CD4-positive, alpha-beta T cell treated with Interleukin-6 at 100 ng/mL for 8 hours (primary cell): ENCODE results near the gene DNAJC27.

Experiments used
- DNase-seq: peaks from one replicate; pipeline ENCODE4 v3.0.0-alpha.2; 2020; ENCODE audit warnings: mixed read lengths, low spot score

DNAJC27 gene

DNA sequence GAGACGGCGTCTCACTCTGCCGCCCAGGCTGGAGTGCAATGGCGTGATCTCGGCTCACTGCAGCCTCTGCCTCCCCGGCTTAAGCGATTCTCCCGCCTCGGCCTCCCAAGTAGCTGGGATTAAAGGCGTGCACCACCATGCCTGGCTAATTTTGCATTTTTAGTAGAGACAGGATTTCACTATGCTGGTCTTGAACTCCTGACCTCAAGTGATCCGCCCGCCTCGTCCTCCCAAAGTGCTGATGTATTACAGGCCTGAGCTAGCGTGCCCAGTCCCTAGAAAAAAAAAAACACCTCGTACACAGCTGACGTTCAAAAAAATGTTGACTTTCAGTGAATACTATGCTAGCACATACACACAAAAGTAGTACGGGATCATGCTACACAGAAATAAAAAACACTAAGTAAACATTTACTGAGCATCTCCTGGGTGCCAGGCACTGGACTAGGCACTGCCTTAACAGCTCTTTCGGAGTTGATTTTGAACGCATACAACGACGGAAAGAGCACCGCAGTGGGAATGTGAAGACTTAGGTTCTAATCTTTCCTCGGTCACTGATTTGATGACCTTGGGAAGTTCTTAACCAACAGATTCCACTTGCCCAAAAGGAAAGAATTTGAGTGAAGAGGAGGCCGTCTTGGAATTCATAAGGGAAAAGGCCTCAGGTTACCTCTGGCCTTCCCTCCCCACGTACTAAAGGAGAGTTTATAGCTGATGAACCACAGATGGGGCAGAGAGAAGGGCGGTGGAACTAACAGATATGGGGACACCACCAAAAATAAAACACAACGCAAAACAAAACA, 1.1 kb downstream of the DNAJC27 start:
- DNase-seq = no peak

DNA sequence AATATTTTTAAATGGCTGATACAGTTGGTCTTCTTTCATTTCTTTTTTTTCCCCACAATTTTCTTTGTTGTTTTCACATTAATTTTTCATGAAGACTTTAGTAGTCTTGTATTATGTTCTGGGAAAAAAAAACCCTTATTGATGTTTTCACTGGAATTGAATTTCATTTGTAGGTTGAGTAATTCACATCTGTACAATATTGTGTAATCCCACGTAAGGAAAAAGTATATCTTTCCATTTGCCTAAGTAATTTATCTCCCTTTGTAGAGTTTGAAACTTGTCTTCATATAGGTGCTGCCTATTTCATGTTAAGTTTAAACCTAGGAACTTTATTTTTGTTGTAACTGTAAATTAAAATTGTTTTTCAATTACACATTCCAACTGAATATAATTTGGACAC, 2.0 kb downstream of the DNAJC27 start:
- no peak for DNase-seq

DNA sequence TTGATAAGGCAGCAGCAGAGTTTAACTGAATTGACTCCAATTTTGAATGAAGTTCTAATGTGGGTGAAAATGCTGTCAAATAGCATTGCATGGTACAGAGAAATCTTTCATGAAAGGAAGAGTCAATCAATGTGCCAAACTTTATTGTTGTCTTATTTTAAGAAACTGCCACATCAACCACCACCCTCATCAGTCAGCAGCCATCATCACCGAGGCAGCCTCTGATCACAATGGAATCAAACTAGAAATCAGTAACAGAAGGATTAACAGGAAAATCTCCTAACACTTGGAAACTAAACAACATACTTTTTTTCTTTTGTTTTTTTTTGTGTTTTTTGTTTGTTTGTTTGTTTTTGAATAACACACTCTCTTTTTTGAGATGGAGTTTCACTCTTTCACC, 9.9 kb downstream of the DNAJC27 start:
- no peak for DNase-seq

DNA sequence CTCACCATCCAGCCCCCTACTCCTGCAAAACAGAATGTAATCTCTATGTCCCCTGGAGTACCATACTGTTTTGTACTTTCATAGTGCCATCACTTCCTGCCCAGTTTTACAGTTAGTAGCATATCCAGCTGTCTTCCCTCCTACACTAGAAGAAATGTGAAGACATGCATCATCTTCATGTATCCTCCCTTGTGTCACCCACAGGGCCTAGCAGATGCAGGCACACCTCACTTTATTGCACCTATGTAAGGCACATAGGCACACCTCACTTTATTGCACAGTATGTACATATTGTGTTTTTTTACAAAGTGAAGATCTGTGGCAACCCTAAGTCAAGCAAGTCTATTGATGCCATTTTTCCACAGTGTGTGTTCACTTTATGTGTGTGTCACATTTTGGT, 12.0 kb downstream of the DNAJC27 start:
- DNase-seq = no peak

DNA sequence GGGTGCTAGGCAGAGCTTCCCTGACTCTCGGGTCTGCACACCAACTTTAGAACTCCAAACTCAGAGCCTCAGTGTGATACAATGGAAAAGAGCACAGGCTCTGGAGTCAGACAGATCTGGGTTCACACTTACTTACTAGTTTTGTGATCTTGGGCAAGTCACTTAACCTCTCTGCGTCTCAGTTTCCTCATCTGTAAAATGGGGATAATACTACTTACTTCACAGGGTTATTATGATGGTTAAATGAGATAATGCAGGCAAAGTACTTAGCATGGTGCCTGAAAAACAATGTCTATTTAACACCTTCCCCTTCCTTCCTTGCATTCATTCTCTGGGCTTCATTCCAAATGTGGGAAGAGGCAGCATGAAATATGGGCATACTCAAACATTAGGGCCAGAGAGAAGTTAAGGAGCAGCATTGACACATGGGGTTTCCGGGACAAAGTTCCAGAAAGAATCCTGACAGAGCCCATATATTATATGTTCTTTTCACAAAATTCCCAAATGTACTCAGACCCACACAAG, 13.3 kb downstream of the DNAJC27 start:
- no peak for DNase-seq

DNA sequence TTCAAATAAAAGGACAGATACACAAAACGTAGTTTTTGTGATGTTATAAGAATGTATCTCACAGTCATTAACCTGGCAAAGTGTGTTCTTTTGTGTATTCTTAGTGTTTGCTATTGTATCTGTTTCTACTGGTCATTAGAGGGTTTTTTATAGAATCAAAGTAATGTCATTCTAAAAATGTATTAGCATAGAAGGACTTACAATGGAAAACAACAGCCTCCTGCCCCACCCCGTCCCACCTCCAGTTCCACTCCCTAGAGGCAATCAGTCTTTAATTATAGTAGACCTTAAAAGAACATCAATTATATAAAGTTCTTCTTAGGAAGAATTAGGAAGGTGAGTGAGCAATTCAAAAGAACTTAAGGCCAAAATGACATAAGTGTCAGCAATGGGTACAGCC, 13.8 kb downstream of the DNAJC27 start:
- DNase-seq = no peak

DNA sequence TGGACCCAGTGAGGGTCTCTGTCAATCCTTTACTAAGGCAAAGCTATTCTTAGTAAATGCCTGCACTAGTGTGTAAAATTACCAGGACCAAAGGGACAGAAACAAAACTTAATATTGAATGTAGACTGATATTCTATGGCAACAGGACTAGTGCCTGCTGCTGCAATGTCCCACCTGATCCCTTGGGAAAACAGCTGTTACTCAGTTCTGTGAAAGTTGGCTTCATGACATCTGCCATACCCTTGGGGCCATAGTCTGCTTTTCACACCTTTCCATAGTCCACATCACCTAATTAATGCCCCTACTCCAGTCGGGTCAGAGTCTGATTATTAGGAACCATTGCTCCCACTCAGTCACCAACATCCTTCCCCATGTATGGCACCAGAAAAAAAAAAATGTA, 14.5 kb downstream of the DNAJC27 start:
- no peak for DNase-seq

DNA sequence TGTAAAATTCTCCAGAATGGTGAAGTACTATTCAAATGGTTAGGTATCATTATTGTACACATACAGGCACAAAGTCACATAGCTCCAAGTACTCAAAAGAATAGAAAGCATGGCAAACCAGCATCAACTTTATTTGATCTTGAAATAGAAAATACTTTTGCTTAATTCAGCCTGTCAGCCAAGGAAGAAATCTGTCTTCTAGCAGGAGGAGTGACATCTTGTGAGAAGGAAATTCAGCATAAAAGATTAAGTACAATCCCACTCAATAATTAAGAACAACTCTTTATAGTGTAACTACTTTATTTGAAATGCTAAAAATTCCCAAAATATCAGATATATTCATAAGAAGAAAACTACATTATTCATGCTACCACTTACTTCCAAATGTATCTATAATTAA, 15.8 kb downstream of the DNAJC27 start:
- no peak for DNase-seq

DNA sequence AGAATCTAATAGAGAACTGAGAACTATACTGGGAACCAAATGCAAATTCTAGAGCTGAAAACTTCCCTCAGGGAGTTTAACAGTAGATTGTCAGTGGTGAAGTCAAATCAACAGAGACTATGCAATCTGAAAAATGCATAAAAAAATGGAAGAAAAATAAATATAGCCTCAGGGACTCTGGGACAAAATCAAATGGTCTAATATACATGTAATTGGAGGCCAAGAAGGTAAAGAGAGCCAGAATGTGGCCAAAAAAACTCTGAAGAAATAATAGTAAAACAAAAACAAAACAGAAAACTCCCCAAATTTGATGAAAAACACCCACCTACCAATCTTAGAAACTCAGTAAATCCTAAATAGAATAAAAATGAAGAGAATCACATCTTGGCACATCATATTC, 16.5 kb downstream of the DNAJC27 start:
- DNase-seq = no peak

DNA sequence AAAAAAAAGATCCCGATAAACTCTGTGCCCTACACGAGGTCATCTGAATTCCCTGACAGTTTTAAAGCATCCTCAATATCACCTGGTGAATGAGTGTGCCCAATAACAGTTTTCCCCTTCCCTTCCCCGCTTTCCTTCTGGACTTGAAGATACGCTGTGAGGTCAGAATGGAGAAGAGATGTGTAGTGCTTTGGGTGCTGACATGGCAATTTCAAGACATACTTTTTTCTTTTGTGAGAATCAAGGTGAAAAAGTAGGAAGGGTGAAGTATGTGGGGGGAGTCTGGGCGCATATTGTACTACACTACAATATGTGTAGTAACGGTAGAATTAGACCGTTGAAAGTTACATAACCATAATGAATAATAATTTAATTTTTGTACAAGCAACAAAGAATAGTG, 21.7 kb downstream of the DNAJC27 start:
- DNase-seq = no peak

DNA sequence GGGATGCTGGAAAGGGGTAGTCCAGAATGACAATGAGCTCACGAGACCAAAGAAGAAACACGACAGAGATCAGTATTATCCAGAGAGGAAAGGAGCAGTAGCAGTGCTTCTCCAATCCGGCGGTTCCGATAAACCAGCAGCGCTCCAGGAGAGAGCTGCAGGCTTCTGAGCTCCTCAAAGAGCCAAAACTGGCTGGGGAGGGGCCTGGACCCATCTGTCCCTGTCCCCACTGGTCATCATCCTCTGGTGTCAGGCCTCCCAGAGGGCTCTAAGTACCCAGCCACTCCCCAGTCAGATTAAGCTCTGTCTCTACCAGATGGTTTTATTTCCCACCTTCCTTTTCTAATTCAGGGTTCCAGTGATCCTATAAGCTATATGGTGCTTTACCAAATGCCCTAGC, 23.2 kb downstream of the DNAJC27 start:
- no peak for DNase-seq

DNA sequence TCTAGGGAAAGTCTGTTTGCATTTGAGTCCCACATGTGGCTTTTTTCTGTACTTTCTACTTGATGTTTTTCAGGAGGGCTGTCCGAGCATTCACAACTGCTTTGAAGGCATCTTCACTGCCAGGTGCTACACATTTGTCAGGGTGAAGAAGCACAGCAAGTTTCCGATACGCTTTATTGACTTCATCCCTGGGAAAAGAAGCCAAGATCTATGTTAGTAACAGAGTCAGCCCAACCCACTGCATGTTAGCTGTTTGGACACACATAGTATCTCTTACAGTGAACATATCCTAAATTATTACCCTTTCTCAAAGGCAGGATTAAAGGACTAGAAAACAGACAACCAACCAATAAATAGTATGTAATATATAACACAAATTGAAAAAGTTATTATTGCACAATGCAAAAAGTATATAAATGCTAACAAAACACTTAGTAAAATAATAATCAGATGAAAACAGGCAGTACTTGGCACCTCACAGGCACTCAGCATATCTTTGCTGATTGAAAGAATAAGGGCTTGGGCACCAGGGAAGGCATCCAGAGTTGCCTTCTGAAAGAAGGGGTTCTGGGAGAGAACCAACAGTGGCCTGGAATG, 24.1 kb downstream of the DNAJC27 start:
- DNase-seq = no peak

DNA sequence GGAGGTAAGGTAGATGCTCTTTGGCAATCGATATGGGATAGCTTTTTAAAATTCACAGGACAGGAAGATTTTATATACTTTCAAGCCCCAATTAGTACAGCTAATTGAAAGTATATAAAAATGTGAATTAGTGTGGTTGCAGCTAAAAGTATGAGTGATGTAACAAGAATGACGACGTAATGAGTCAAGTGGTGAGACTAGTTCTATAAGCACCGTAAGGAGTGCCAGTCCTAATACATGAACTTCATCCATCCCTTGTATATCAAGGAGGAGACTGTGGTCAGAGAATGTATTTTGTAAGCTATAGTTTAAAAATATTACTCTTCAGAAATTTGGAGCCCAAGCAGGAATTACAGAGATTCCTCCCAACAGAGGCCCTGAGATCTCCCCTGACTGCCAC, 25.8 kb downstream of the DNAJC27 start:
- DNase-seq = no peak

DNA sequence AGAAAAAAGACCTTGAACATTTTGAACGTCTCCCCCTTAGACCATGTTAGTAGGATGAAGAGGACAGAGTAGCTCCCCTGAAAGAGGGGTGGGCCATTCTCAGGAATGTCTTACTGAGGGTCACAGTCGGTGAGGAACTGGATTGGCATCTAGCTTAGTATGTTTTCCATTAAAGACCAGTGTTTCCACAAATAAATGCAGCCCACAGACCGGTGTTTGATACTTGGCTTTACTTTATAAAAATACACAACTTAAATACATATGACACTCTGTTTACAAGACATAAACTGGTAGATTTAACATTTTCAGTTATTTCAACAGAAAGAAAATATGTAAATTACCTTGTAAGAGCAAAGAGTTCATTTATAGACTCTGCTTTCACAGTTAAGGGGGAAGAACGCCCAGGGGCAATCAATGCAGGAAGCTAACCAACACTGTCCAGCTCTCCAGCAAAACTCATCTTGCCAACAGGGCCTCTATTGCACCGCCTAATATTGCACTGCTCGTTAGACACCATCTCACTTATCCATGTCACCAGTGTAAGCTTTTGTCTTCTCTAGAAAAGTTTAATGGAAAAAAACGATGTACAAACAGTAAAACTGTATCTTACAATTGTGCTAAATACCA, 28.2 kb downstream of the DNAJC27 start:
- DNase-seq = no peak

DNA sequence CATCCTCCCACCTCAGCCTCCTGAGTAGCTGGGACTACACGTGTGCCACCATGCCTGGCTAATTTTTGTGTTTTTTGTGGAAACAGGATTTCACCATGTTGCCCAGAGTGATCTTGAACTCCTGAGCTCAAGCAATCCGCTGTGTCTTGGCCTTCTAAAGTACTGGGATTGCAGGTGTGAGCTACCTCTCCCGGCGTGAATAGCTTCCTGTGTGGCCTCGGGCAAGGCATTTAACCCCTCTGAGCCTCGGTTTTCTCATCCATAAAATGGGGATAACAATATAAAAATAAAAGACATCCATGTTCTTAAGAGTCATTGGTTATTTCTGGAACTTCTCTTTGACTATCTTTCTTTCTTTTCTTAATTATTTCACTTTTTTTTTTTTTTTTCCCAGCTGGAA, 32.4 kb downstream of the DNAJC27 start:
- DNase-seq = no peak

DNA sequence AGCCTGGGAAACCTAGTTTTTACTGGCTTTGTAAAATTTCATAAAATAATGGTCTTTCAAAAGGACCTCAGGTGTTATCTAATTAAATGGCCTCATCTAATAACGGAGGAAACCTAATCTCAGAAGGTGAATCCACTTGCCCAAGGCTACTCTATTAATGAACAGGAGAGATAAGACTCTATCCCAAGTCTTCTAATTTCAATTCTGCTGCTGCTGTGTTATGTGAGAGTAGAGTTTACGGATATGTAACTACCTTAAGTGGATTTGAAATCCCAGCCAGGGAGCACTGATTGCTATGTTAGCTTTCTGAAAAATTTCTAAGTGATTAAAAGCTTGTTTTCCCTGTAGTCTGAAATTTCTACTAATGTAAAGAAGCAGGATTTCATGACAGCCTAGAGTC, 34.5 kb downstream of the DNAJC27 start:
- DNase-seq = no peak

DNA sequence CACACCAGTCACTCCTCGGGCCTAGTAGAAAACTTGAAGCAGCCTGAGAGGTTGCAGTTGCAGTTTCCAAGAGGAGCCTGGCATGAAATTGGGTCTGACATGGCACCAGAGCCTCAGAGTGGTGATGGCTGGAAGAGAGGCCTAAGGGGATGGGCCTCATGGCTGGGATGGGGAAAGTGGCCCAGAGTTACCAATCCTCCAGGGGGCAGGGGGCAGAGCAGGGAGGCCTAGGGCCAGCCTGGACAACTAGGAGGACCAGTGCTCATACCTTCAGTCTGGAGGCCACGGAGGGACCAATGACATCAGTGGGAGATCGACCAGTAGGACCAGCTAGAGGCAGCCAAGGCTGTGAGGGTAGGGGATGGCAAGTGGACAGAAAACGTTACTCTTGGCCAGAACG, 36.6 kb downstream of the DNAJC27 start:
- DNase-seq = no peak

DNA sequence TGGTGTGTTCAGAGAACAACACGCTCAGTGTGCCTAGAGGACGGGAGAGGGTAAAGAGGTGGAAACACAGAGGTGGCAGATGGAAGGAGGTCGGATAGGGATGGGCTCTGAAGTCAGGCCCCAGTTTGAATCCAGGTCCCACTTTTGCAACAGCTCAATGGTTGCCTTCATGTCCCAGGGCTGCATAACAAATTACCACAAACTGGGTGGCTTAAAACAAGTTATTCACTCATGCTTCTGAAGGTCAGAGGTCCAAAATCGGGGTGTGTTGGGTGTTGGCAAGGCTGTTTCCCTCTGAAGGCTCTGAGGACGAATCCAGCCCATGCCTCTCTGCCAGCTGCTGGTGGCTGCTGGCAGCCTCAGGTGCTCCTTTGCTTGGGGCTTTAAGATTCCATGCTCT, 39.0 kb downstream of the DNAJC27 start:
- no peak for DNase-seq

DNA sequence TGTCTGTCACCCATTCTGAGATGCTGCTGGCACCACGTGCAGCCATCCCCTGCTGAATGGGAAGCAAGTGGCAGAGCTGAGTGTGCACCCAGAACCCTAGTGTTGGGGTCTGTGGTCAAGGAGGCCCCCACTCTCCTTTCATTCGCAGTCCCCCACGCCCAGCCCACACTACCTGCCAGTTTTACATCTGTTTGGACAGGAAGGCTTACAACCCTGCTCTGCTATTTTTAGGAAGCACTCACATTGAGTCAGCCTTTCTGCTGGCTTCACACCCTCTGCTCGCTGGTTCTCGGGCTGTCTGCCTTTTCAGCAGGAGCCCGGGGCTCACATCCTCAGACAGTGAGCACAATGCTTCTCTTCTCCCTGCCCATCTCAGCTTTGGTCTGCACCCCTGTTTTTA, 41.0 kb downstream of the DNAJC27 start:
- DNase-seq = no peak

DNA sequence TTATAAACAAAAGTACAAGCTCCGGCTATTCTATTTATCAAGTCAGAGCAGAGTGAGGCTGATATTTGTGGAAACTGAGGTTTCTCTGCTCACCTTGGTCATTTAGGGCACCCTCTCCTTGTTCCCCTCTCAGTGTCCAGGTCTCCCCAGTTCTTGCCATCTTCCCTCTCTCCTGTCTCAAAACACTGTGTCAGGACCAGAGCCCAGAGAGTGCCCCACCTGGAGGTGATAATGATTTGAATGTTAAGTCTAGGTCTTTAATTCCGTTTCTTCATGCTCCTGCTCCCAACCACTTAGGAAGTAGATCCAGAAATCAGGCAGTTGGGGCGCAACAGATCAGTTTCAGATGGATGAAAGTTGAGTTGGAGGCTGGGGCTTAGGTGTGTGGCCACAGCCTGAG, 42.5 kb downstream of the DNAJC27 start:
- no peak for DNase-seq

DNA sequence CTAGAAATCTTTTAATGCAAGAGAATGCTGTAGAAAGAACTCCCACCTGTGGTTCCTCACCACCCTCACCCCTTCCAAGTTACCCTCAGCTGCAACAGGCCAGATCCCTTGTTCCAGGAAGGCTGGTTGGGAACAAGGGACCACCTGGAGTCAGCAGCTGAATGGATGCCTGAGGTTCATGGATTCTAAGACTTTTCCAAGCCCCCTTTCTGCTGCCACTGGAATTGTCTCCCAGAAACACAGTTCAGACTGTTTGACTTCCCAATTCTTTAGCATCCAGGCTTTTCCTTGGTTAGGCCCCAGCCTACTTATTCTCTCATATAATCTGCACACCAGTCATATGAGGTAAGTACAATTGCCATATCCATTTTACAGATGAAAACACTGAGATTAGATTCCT, 43.7 kb downstream of the DNAJC27 start:
- DNase-seq = no peak

DNA sequence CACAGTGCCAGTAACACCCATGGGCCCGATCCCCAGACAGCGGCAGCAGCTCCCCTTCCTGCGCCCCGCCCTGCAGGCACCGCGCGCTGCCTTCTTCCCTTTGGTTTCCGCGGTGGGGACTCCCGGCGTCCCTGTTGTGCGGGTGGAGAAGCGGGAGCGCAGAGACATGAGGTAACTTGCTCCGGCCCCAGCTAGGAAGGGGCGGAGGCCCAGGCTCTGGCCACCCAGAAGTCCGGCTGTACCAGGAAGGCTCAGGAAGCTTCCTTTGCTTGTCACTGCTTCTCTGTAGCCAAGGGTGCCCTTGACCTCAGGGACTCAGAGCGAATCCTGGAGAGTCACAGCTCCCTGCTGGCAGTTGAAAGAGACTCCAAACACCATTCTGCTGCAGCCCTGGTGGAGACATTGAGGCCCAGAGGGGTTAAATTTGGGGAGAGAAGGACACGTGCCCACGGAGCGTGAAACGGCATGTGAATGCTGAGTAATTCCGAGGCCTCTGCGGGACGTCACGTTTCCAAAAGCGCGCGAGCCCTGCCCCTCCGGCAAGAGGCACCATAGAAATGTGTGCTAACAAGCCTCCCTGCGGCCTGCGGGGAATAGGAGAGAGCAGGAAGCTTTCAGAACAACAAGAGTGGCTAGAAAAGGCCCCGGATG, 45.0 kb downstream of the DNAJC27 start:
- peak; percentile 42 for DNase-seq

DNA sequence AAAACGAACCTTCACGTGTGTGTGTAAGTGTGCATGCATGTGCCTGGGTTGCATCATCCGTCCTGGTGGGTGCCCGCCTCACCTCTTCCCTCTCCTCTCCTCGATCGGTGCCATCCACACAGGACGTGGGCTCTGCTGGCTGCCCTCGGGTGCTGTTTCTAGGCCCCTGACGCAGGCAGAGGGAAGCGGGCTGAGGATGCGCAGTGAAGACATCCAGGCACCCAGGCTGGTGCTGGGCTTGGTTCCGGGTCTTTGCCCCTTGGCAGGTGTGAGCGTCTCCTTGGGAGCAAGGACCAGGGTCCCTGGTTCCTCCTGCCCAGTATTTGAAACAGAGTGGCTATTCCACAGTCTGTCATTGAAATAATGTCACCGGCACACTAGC, 45.5 kb downstream of the DNAJC27 start:
- no peak for DNase-seq
